Measurements from ENCODE around the gene IFT25.

IFT25 gene

GRCh38 chr1:53927376-53927881, 18.1 kb downstream of the IFT25 start:
- no peak for DNase-seq

- DNase-seq, result no peak
Measured at GRCh38 chr1:53919675-53920066, 25.8 kb downstream of the IFT25 start.

- no peak for DNase-seq
Measured at GRCh38 chr1:53918343-53918742, 27.2 kb downstream of the IFT25 start.

- no peak for DNase-seq
Measured at GRCh38 chr1:53913352-53914033, 32.0 kb downstream of the IFT25 start.

- DNase-seq, result no peak
Measured at GRCh38 chr1:53911442-53911841, 34.1 kb downstream of the IFT25 start.

- DNase-seq, result no peak
Measured at GRCh38 chr1:53909946-53910345, 35.6 kb downstream of the IFT25 start.

GRCh38 chr1:53906121-53906520, 39.4 kb downstream of the IFT25 start:
- DNase-seq, result no peak

GRCh38 chr1:53905509-53905908, 40.0 kb downstream of the IFT25 start:
- no peak for DNase-seq

GRCh38 chr1:53902235-53903138, 43.0 kb downstream of the IFT25 start:
- DNase-seq, result no peak

- no peak for DNase-seq
Measured at GRCh38 chr1:53899708-53900107, 45.8 kb downstream of the IFT25 start.

GRCh38 chr1:53899206-53899628, 46.3 kb downstream of the IFT25 start:
- DNase-seq, result no peak

- DNase-seq, result no peak
Measured at GRCh38 chr1:53896635-53897229, 48.8 kb downstream of the IFT25 start.

- no peak for DNase-seq
Measured at GRCh38 chr1:53895421-53895820, 50.1 kb downstream of the IFT25 start.

- no peak for DNase-seq
Measured at GRCh38 chr1:53894644-53895043, 50.9 kb downstream of the IFT25 start.

GRCh38 chr1:53893999-53894636, 51.4 kb downstream of the IFT25 start, which contains the start of gene DIO1:
Gene DIO1, plus strand, starts transcription at chr1:53894187. Its CDS starts 24 bp downstream, at chr1:53894211.
- DNase-seq, result no peak

GRCh38 chr1:53892911-53893310, 52.6 kb downstream of the IFT25 start:
- DNase-seq, result peak; percentile 16

- DNase-seq, result no peak
Measured at GRCh38 chr1:53891678-53892077, 53.8 kb downstream of the IFT25 start.

- no peak for DNase-seq
Measured at GRCh38 chr1:53891018-53891417, 54.5 kb downstream of the IFT25 start.

GRCh38 chr1:53890522-53890941, 55.0 kb downstream of the IFT25 start:
- DNase-seq, result no peak

GRCh38 chr1:53889304-53890298, 55.9 kb downstream of the IFT25 start, which contains the start of gene YIPF1:
Gene YIPF1, minus strand, starts transcription at chr1:53889797. Its CDS starts 860 bp downstream, at chr1:53888937.
- DNase-seq, result peak; percentile 87

GRCh38 chr1:53888681-53889080, 56.8 kb downstream of the IFT25 start:
- DNase-seq, result no peak

All from CD4-positive, alpha-beta T cell treated with Interleukin-17A for 1 hour (primary cell).